Natural killer cell (primary cell): ENCODE measurements around the gene CREM. TPM values are rescaled to one million over a fixed set of nuclear protein-coding genes. Genes with fewer than 3 reads are reported as not detected.
A peak's percentile ranks its signal among the peaks of the same experiment; 100 is the strongest.

Experiments
- ATAC-seq, 3 donors: fragments of 150-1000 bp in 2 of 3; fragments of 200-7000 bp in 1 of 3; cut with Tn5 transposase; 1 replicate in 1 of 3; 2 replicates in 2 of 3; pipeline ENCODE4 v1.10.0; 2021; ENCODE audit warnings: mild to moderate bottlenecking in 2 of 3, moderate library complexity in 2 of 3
- DNase-seq, 2 donors: peaks; one replicate each; pipeline versions ENCODE4 v3.0.0 to v3.0.0-alpha.2; 2013 to 2021; ENCODE audit warnings: mixed read lengths in 1 of 2
- H3K27ac ChIP-seq: one replicate; pipeline ENCODE4 v1.5.1; 2013; ENCODE audit warnings: mild to moderate bottlenecking, low read length
- H3K27me3 ChIP-seq: one replicate; pipeline ENCODE4 v1.6.1; 2013; ENCODE audit warnings: low read length; ENCODE audit not compliant: control insufficient read depth, insufficient read depth
- H3K36me3 ChIP-seq: one replicate; pipeline ENCODE4 v1.6.1; 2013; ENCODE audit warnings: low read length; ENCODE audit not compliant: control insufficient read depth, insufficient read depth
- H3K4me1 ChIP-seq: one replicate; pipeline ENCODE4 v1.6.1; 2013; ENCODE audit warnings: low read length; ENCODE audit not compliant: control insufficient read depth, insufficient read depth
- H3K4me3 ChIP-seq: one replicate; pipeline ENCODE4 v1.5.1; 2013; ENCODE audit warnings: low read length
- H3K9me3 ChIP-seq: one replicate; pipeline ENCODE4 v1.6.1; 2013; ENCODE audit warnings: low read length; ENCODE audit not compliant: control insufficient read depth, insufficient read depth
- H3K27ac Mint-ChIP-seq, 2 donors: one replicate each; pipeline ENCODE4 v1.8.0; 2022; ENCODE audit warnings: mild to moderate bottlenecking in 2 of 2, mixed read lengths in 2 of 2, moderate library complexity in 1 of 2
- H3K27me3 Mint-ChIP-seq, 2 donors: one replicate each; pipeline ENCODE4 v1.8.0; 2022; ENCODE audit warnings: low read depth in 2 of 2, mixed read lengths in 2 of 2
- H3K36me3 Mint-ChIP-seq: one replicate; pipeline ENCODE4 v1.8.0; 2022; ENCODE audit warnings: mixed read lengths
- H3K4me1 Mint-ChIP-seq, 2 donors: one replicate each; pipeline ENCODE4 v1.8.0; 2022; ENCODE audit warnings: mixed read lengths in 2 of 2
- H3K4me3 Mint-ChIP-seq: one replicate; pipeline ENCODE4 v1.8.0; 2022; ENCODE audit warnings: mild to moderate bottlenecking, moderate library complexity, mixed read lengths
- H3K9me3 Mint-ChIP-seq, 2 donors: one replicate each; pipeline ENCODE4 v1.8.0; 2022; ENCODE audit warnings: mixed read lengths in 2 of 2
- CTCF ChIP-seq: fragments of 200-600 bp; IDR thresholded peaks from one replicate; pipeline ENCODE4 v1.8.0; 2022; ENCODE audit warnings: antibody characterized with exemption
- WGBS: methylation state at CpG from one replicate; pipeline ENCODE4 v1.1.7; 2013; ENCODE audit warnings: missing lambda C conversion rate; ENCODE audit not compliant: insufficient coverage; 5-methylcytosine and 5-hydroxymethylcytosine counted together
- intact Hi-C: fragments of 100-400 bp; cut with micrococcal nuclease; formaldehyde crosslinking; loops from one replicate; pipeline ENCODE4 v1.14.2; 2022
- total RNA-seq, 4 donors: library from RNA; stranded (reverse); fragments of 120-200 nt in 1 of 4; gene quantifications; one replicate each; pipeline versions ENCODE4 v1.2.3 to v1.2.4, GENCODE V29; 2013 to 2022

The CREM gene
- total RNA-seq, 3 donors from 2014 or later (not counting 1 experiment from before 2014, with no cell fraction given) = 48.0 to 64.3 (median 54.6) TPM

GRCh38 chr10:35211390-35211789 is 84.7 kb downstream of the CREM start:
- H3K4me3 ChIP-seq = no peak overlapping the region
- H3K9me3 ChIP-seq = no peaks in the 10 kb centered on the region
- H3K36me3 ChIP-seq = peaks cover 4% of the 10 kb centered on the region
- no peak overlapping the region for H3K27ac ChIP-seq
- Mint-ChIP-seq H3K4me1 (peaks cover 45 to 46% of the 10 kb centered on the region in 2 donors), H3K36me3 (no peaks in the 10 kb centered on the region), H3K9me3 (no peaks in the 10 kb centered on the region), H3K27me3 (no peaks in the 10 kb centered on the region), H3K27ac (peak overlapping the region; percentile 31 to 92), H3K4me3 (no peak overlapping the region)
- DNase-seq (no peak), ATAC-seq (no peak)
- intact Hi-C loops = no loop called here
- H3K27me3 ChIP-seq = no peaks in the 10 kb centered on the region
- peaks cover 19% of the 10 kb centered on the region for H3K4me1 ChIP-seq
- no peak for TF ChIP-seq CTCF
- 78% methylated on average over 7 of the region's 7 CpGs for WGBS

- peaks cover 4% of the 10 kb centered on the region for H3K36me3 ChIP-seq
- no peaks in the 10 kb centered on the region for H3K9me3 Mint-ChIP-seq
- intact Hi-C loops = no loop called here
- H3K9me3 ChIP-seq = no peaks in the 10 kb centered on the region
- H3K4me1 ChIP-seq = peaks cover 33% of the 10 kb centered on the region
- no peak overlapping the region for H3K27ac ChIP-seq
- no peaks in the 10 kb centered on the region for H3K27me3 ChIP-seq
- ATAC-seq (no peak), DNase-seq (no peak)
- WGBS = 47% methylated on average over 6 of the region's 6 CpGs
- no peaks in the 10 kb centered on the region for H3K36me3 Mint-ChIP-seq
- H3K4me3 ChIP-seq = no peak overlapping the region
- peak overlapping the region; percentile 41 to 64 for H3K27ac Mint-ChIP-seq
- peaks cover 57 to 60% of the 10 kb centered on the region in 2 donors for H3K4me1 Mint-ChIP-seq
- TF ChIP-seq CTCF = no peak
- no peak overlapping the region for H3K4me3 Mint-ChIP-seq
- H3K27me3 Mint-ChIP-seq = no peaks in the 10 kb centered on the region
Measured at GRCh38 chr10:35212856-35213255, 86.2 kb downstream of the CREM start.

- Mint-ChIP-seq H3K27ac (peak overlapping the region; percentile 41 to 64), H3K36me3 (no peaks in the 10 kb centered on the region), H3K9me3 (no peaks in the 10 kb centered on the region), H3K4me3 (no peak overlapping the region), H3K27me3 (no peaks in the 10 kb centered on the region), H3K4me1 (peaks cover 60 to 63% of the 10 kb centered on the region in 2 donors)
- no peak overlapping the region for H3K4me3 ChIP-seq
- H3K36me3 ChIP-seq = peaks cover 4% of the 10 kb centered on the region
- WGBS = 97% methylated on average over 7 of the region's 7 CpGs
- no peak for TF ChIP-seq CTCF
- H3K27me3 ChIP-seq = no peaks in the 10 kb centered on the region
- ATAC-seq = no peak
- no peaks in the 10 kb centered on the region for H3K9me3 ChIP-seq
- no peak for DNase-seq
- intact Hi-C loops = no loop called here
- H3K4me1 ChIP-seq = peaks cover 41% of the 10 kb centered on the region
- no peak overlapping the region for H3K27ac ChIP-seq
Measured at GRCh38 chr10:35213699-35214098, 87.1 kb downstream of the CREM start.

- WGBS = 98% methylated on average over 19 of the region's 19 CpGs
- no peak for TF ChIP-seq CTCF
- H3K27ac Mint-ChIP-seq = peak overlapping the region in 1 of 2 donors; percentile 91
- no peaks in the 10 kb centered on the region for H3K36me3 Mint-ChIP-seq
- intact Hi-C loops = no loop called here
- no peak overlapping the region for H3K27ac ChIP-seq
- no peaks in the 10 kb centered on the region for H3K9me3 ChIP-seq
- no peaks in the 10 kb centered on the region for H3K27me3 Mint-ChIP-seq
- H3K9me3 Mint-ChIP-seq = no peaks in the 10 kb centered on the region
- H3K4me3 ChIP-seq = no peak overlapping the region
- no peak for ATAC-seq
- H3K4me1 ChIP-seq = peaks cover 35% of the 10 kb centered on the region
- DNase-seq = no peak
- peaks cover 54 to 56% of the 10 kb centered on the region in 2 donors for H3K4me1 Mint-ChIP-seq
- H3K27me3 ChIP-seq = no peaks in the 10 kb centered on the region
- peaks cover 4% of the 10 kb centered on the region for H3K36me3 ChIP-seq
- no peak overlapping the region for H3K4me3 Mint-ChIP-seq
Measured at GRCh38 chr10:35214607-35215020, 88.0 kb downstream of the CREM start.
